ENCODE results near the gene MRPL37. TPM values are rescaled to one million over a fixed set of nuclear protein-coding genes. Genes with fewer than 3 reads are reported as not detected.
A peak's percentile ranks its signal among the peaks of the same experiment; 100 is the strongest.

The MRPL37 gene
- total and polyA plus RNA-seq, 2 of the 8 experiments (the other 6 are each of a cell fraction or from before 2014, with no cell fraction given), result 45.5 to 126 TPM

GRCh38 chr1:54151013-54151412, 49.0 kb upstream of the MRPL37 start:
- Histone ChIP-seq H2AFZ (ENCODE audit: low read length) (no peak overlapping the region), H3K27me3 (replicated peaks in 1 of 4; ENCODE audit: control insufficient read depth in 3 of 4, extremely low read depth in 1 of 4, insufficient read depth in 3 of 4, low read length in 3 of 4) (no peaks in the 10 kb centered on the region), H3K23me2 (ENCODE audit: low read depth, low read length) (no peaks in the 10 kb centered on the region; the same call in 1 of the 2 replicates), H4K91ac (replicated peaks; ENCODE audit: insufficient read length, low read length) (no peak overlapping the region), H3K23ac (ENCODE audit: insufficient read length) (no peak overlapping the region), H2BK15ac (ENCODE audit: low read length) (no peak overlapping the region), H2BK5ac (ENCODE audit: low read depth, low read length) (no peak overlapping the region), H2AK5ac (ENCODE audit: low read depth, low read length) (no peak overlapping the region), H3K9me3 (ENCODE audit: insufficient read depth in 2 of 2, low read depth in 1 of 2, low read length in 1 of 2) (no peaks in the 10 kb centered on the region), H3K27ac (ENCODE audit: low read depth, low read length) (no peak overlapping the region), H4K20me1 (replicated peaks in 1 of 2; ENCODE audit: control insufficient read depth in 1 of 2, insufficient read depth in 2 of 2, low read length in 2 of 2) (no peaks in the 10 kb centered on the region), H3K36me3 (ENCODE audit: control insufficient read depth in 2 of 4, insufficient read depth in 4 of 4, low read length in 3 of 4) (no peaks in the 10 kb centered on the region), H4K5ac (ENCODE audit: insufficient read length, low read depth, low read length) (no peak overlapping the region), H3K56ac (replicated peaks; ENCODE audit: insufficient read length, low read depth, low read length) (no peak overlapping the region), H4K8ac (ENCODE audit: extremely low read depth, insufficient read depth, low read length) (no peak overlapping the region; the same call in 1 of the 2 replicates), H2BK12ac (ENCODE audit: low read depth, low read length) (0 out of 2 replicates have a peak overlapping the region, but pooled peaks have one; percentile 43), H3K79me1 (ENCODE audit: low read depth, low read length) (no peaks in the 10 kb centered on the region; the same call in 1 of the 2 replicates), H3K4me2 (ENCODE audit: insufficient read depth in 1 of 2, low read depth in 2 of 2, low read length in 2 of 2) (no peak overlapping the region), H3K4me1 (replicated peaks in 1 of 4; ENCODE audit: control insufficient read depth in 3 of 4, insufficient read depth in 4 of 4, low read length in 3 of 4) (no peaks in the 10 kb centered on the region; a peak in 2 of 7 replicates), H3K9ac (replicated peaks in 1 of 4; ENCODE audit: extremely low read depth in 1 of 4, low read depth in 3 of 4, low read length in 3 of 4) (no peak overlapping the region), H2BK120ac (replicated peaks; ENCODE audit: low read depth, low read length) (no peak overlapping the region), H2BK20ac (ENCODE audit: low read length) (no peak overlapping the region), H3K79me2 (ENCODE audit: control insufficient read depth in 1 of 2, insufficient read depth in 2 of 2, low read length in 2 of 2) (no peaks in the 10 kb centered on the region), H3K4ac (replicated peaks; ENCODE audit: insufficient read length, low read depth, low read length) (no peak overlapping the region), H3K4me3 (ENCODE audit: extremely low read depth in 1 of 4, insufficient read depth in 2 of 4, low read depth in 3 of 4, low read length in 4 of 4) (no peak overlapping the region), H3K14ac (ENCODE audit: insufficient read length) (no peak overlapping the region), H3K18ac (ENCODE audit: extremely low read depth, low read length) (no peak overlapping the region)
- TF ChIP-seq RBBP5 (IDR thresholded peaks at IDR 0.05; ENCODE audit: borderline replicate concordance, low read depth, low read length) (no peak), CBX5 (IDR thresholded peaks at IDR 0.05; ENCODE audit: low read depth, low read length) (no peak), POLR2A (IDR thresholded peaks at IDR 0.05; ENCODE audit: control extremely low read depth in 1 of 2, low read depth in 2 of 2, low read length in 2 of 2) (no peak), ASH2L (IDR thresholded peaks at IDR 0.05; ENCODE audit: low read length) (no peak), ZNF274 (IDR thresholded peaks at IDR 0.05; ENCODE audit: borderline replicate concordance, extremely low read depth, low read length) (no peak), TEAD4 (IDR thresholded peaks at IDR 0.05; ENCODE audit: low read depth, low read length) (no peak), SRF (IDR thresholded peaks at IDR 0.05; ENCODE audit: low read depth, low read length) (no peak), POLR2AphosphoS5 (IDR thresholded peaks at IDR 0.05; ENCODE audit: low read depth, low read length) (no peak), KDM1A (IDR thresholded peaks at IDR 0.05; ENCODE audit: borderline replicate concordance, low read length) (no peak), SUZ12 (IDR thresholded peaks at IDR 0.05; ENCODE audit: low read length) (no peak), TAF7 (optimal IDR thresholded peaks at IDR 0.05; ENCODE audit: borderline replicate concordance, low read depth, low read length) (no peak), BACH1 (IDR thresholded peaks at IDR 0.05; ENCODE audit: low read length) (no peak), KDM5A (IDR thresholded peaks at IDR 0.05; ENCODE audit: low read length) (no peak), TAF1 (IDR thresholded peaks at IDR 0.05; ENCODE audit: low read depth, low read length) (no peak)
- TF ChIP-seq, protein P1, sequence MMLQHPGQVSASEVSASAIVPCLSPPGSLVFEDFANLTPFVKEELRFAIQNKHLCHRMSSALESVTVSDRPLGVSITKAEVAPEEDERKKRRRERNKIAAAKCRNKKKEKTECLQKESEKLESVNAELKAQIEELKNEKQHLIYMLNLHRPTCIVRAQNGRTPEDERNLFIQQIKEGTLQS (IDR thresholded peaks at IDR 0.05; ENCODE audit: insufficient read depth, low read depth, low read length), result no peak
- DNase-seq (ENCODE audit: low read depth in 1 of 2, low spot score in 2 of 2) (no peak), FAIRE-seq (no peak)
- POLR2A ChIA-PET (ENCODE audit: partially characterized antibody), result no interaction called here
- CTCF ChIA-PET (ENCODE audit: partially characterized antibody), result interaction anchor here (1.0 to 2.0 kb wide), 3 partner anchors 12 to 30 kb away, joined by 3 to 6 read pairs (median 3); no protein-coding TSS in a partner anchor
- 97% methylated on average over 5 of the region's 5 CpGs; no CpG with 5 or more reads in 1 of the 2 experiments for WGBS, 2 experiments (ENCODE audit: extremely low coverage in 1 of 2, insufficient coverage in 1 of 2, insufficient read length in 1 of 2, insufficient replicate concordance in 2 of 2, low coverage in 1 of 2, low lambda C conversion rate in 2 of 2, missing lambda C conversion rate in 1 of 2)

Data from H1 (cell line).